ENCODE results near the gene RSBN1L.

GRCh38 chr7:77655356-77655755 is 40.9 kb upstream of the RSBN1L start:
- TF ChIP-seq, protein P1, sequence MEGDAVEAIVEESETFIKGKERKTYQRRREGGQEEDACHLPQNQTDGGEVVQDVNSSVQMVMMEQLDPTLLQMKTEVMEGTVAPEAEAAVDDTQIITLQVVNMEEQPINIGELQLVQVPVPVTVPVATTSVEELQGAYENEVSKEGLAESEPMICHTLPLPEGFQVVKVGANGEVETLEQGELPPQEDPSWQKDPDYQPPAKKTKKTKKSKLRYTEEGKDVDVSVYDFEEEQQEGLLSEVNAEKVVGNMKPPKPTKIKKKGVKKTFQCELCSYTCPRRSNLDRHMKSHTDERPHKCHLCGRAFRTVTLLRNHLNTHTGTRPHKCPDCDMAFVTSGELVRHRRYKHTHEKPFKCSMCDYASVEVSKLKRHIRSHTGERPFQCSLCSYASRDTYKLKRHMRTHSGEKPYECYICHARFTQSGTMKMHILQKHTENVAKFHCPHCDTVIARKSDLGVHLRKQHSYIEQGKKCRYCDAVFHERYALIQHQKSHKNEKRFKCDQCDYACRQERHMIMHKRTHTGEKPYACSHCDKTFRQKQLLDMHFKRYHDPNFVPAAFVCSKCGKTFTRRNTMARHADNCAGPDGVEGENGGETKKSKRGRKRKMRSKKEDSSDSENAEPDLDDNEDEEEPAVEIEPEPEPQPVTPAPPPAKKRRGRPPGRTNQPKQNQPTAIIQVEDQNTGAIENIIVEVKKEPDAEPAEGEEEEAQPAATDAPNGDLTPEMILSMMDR (IDR thresholded peaks at IDR 0.05 in 2 of 3, conservative IDR thresholded peaks at IDR 0.05 in 1 of 3; ENCODE audit: borderline replicate concordance in 1 of 3, insufficient read depth in 1 of 3, low read depth in 2 of 3, low read length in 2 of 3), result no peak
- no peak for TF ChIP-seq ZNF274 (IDR thresholded peaks at IDR 0.05; ENCODE audit: low read depth, low read length)
- no peak for TF ChIP-seq EZH2 (IDR thresholded peaks at IDR 0.05)
- TF ChIP-seq EZH2phosphoT487 (IDR thresholded peaks at IDR 0.05; ENCODE audit: borderline replicate concordance), result no peak
- no peak for TF ChIP-seq SIN3A (IDR thresholded peaks at IDR 0.05; ENCODE audit: low read depth)
- TF ChIP-seq POLR2A (IDR thresholded peaks at IDR 0.05; ENCODE audit: borderline replicate concordance, extremely low read depth, insufficient read depth, insufficient read length), result no peak

Measured in HCT116 (cell line).